Epithelial cell of esophagus (primary cell): ENCODE measurements around the gene ISG20.

Experiments
- DNase-seq: peaks from one replicate; pipeline ENCODE4 v3.0.0; 2010; ENCODE audit warnings: low read depth
- H3K4me3 ChIP-seq: 2 replicates; pipeline ENCODE4 v1.5.1; 2011; ENCODE audit warnings: mild to moderate bottlenecking, low read length, control low read depth
- CTCF ChIP-seq: IDR thresholded peaks from 2 replicates; pipeline ENCODE4 v1.5.1; 2011; ENCODE audit warnings: low read depth, mild to moderate bottlenecking, low read length, control low read depth, inconsistent platforms; ENCODE audit not compliant: insufficient read depth; ENCODE audit errors: missing control alignments

Gene ISG20

GRCh38 chr15:88619796-88620195 is 19.0 kb upstream of the ISG20 start:
- no peak overlapping the region for H3K4me3 ChIP-seq

GRCh38 chr15:88620995-88621772 is 17.6 kb upstream of the ISG20 start, which contains the start of gene AEN:
AEN (plus strand) TSS chr15:88621340; CDS start chr15:88626210, 4,870 bp downstream.
- DNase-seq: peak; percentile 98
- TF ChIP-seq CTCF: no peak

More at GRCh38 chr15:88619796-88620195, 19.0 kb upstream of the ISG20 start:
- no peak for DNase-seq
- no peak for TF ChIP-seq CTCF

GRCh38 chr15:88621789-88622604 is 16.8 kb upstream of the ISG20 start:
- TF ChIP-seq CTCF: no peak
- H3K4me3 ChIP-seq: peak overlapping the region; percentile 81
- DNase-seq: peak; percentile 72

More at GRCh38 chr15:88620995-88621772, 17.6 kb upstream of the ISG20 start, which contains the start of gene AEN:
- peak within 1 kb of the TSS; percentile 81 for H3K4me3 ChIP-seq

GRCh38 chr15:88622605-88622975 is 16.2 kb upstream of the ISG20 start:
- no peak for TF ChIP-seq CTCF
- no peak for DNase-seq
- peak overlapping the region; percentile 81 for H3K4me3 ChIP-seq

- peak overlapping the region; percentile 81 for H3K4me3 ChIP-seq
- peak; percentile 97 for DNase-seq
- TF ChIP-seq CTCF: no peak
Observed at GRCh38 chr15:88623061-88623460, 15.8 kb upstream of the ISG20 start.

GRCh38 chr15:88623632-88624031 is 15.2 kb upstream of the ISG20 start:
- no peak for TF ChIP-seq CTCF
- DNase-seq: no peak
- no peak overlapping the region for H3K4me3 ChIP-seq
